ENCODE results near the gene CNR1.

Gene CNR1

DNA sequence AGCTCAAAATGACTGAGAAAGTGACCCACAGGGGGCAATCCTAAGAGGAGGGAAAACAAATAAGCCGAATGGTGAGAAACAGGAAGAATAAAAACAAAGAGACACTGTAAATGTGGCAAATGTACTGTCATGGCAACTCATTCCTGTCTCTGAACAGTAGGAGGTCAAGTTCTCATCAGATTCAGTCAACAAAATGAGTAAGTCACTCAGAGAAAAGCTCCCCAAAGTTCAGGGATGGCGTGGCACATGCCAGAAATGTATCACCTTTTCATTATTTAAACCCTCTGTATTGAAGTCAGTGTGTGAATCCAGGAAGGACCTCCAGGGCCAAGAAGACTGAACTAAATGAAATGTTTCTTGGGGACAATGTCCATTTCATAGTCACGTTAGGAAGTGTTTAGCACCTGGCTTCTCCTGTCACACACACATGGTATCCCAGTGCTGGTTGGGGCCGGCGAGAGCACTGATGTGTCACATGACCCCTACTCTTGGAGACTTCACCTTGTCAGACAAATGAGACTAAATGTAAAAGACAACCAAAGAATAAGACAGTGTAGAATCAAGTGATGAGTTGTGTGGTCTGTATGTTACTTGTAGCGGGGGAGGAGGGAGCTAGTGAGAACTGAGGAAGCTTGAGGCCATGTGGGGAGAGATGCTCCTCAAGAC, 20.7 kb downstream of the CNR1 start:
- DNase-seq (ENCODE audit: low read depth): no peak
- TF ChIP-seq, protein P1, sequence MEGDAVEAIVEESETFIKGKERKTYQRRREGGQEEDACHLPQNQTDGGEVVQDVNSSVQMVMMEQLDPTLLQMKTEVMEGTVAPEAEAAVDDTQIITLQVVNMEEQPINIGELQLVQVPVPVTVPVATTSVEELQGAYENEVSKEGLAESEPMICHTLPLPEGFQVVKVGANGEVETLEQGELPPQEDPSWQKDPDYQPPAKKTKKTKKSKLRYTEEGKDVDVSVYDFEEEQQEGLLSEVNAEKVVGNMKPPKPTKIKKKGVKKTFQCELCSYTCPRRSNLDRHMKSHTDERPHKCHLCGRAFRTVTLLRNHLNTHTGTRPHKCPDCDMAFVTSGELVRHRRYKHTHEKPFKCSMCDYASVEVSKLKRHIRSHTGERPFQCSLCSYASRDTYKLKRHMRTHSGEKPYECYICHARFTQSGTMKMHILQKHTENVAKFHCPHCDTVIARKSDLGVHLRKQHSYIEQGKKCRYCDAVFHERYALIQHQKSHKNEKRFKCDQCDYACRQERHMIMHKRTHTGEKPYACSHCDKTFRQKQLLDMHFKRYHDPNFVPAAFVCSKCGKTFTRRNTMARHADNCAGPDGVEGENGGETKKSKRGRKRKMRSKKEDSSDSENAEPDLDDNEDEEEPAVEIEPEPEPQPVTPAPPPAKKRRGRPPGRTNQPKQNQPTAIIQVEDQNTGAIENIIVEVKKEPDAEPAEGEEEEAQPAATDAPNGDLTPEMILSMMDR (conservative IDR thresholded peaks at IDR 0.05; ENCODE audit: control insufficient read depth, insufficient read depth, low read depth, low read length): no peak
- no peak overlapping the region for H3K4me3 ChIP-seq (ENCODE audit: control insufficient read depth, low read depth, low read length)

DNA sequence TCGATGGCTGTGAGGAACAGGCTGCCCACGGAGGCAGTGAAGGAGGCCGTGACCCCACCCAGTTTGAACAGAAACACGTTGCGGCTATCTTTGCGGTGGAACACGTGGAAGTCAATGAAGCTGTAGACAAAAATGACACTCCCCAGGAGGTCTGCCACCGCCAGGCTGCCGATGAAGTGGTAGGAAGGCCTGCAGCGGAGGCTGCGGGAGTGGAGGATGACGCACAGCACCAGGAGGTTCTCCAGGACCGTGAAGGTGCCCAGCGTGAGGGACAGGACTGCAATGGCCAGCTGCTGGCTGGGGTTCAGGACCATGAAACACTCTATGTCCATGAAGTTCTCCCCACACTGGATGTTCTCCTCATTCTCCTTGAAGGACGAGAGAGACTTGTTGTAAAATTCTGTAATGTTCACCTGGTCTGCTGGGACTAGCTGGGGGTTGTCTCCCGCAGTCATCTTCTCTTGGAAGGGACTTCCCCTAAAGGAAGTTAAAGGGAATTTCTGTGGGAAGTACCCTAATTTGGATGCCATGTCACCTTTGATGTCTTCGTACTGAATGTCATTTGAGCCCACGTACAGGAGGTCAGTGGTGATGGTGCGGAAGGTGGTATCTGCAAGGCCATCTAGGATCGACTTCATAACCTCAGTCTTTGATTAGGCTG, 21.4 kb downstream of the CNR1 start:
- TF ChIP-seq, protein P1 (conservative IDR thresholded peaks at IDR 0.05; ENCODE audit: control insufficient read depth, insufficient read depth, low read depth, low read length): no peak
- no peak for DNase-seq (ENCODE audit: low read depth)
- H3K4me3 ChIP-seq (ENCODE audit: control insufficient read depth, low read depth, low read length): no peak overlapping the region

DNA sequence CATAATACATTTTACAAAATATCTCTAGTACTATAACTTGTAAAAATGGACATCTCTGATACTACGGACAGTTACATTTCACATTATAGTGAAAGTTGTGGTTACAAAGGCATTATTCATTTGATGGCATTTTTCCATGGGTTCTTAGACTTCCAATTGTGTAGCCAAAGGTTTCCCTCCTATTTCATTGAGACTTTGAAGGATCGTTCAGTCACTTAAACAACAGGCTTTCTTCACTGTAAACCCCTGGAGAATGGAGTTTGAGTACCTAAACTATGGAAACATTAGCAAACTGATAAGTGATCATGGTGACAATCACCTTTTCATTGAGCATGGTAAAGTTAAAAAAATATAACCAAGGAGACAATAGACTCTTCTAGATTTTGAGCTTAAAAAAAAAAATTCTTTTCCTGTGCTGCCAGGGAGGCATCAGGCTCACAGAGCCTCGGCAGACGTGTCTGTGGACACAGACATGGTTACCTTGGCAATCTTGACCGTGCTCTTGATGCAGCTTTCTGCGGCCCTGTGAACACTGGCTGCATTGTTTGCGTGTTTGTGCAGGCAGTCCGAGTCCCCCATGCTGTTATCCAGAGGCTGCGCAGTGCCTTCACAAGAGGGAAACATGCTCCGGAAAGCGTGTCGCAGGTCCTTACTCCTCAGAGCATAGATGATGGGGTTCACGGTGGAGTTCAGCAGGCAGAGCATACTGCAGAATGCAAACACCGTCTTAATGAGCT, 22.6 kb downstream of the CNR1 start:
- no peak overlapping the region for H3K4me3 ChIP-seq (ENCODE audit: control insufficient read depth, low read depth, low read length)
- TF ChIP-seq, protein P1 (conservative IDR thresholded peaks at IDR 0.05; ENCODE audit: control insufficient read depth, insufficient read depth, low read depth, low read length): no peak
- DNase-seq (ENCODE audit: low read depth): no peak

DNA sequence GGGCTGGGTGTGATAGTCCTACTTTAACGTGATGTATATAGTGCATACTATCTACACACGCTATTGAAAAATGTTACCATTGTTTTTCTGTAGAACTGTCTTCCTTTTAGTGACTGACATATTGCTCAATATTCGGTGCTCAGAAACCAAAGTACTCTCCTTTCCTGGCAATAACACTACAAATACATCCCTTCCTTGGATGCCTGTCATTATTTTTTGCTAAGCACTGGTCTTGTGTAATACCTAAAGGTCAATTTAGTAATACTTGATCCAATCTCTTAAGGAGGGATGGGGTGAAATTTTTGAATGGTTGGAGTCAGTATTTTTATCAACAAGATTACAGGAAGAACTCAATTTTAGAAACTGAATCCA, 23.9 kb downstream of the CNR1 start:
- TF ChIP-seq, protein P1 (conservative IDR thresholded peaks at IDR 0.05; ENCODE audit: control insufficient read depth, insufficient read depth, low read depth, low read length): no peak
- DNase-seq (ENCODE audit: low read depth): peak; percentile 26
- H3K4me3 ChIP-seq (ENCODE audit: control insufficient read depth, low read depth, low read length): no peak overlapping the region

DNA sequence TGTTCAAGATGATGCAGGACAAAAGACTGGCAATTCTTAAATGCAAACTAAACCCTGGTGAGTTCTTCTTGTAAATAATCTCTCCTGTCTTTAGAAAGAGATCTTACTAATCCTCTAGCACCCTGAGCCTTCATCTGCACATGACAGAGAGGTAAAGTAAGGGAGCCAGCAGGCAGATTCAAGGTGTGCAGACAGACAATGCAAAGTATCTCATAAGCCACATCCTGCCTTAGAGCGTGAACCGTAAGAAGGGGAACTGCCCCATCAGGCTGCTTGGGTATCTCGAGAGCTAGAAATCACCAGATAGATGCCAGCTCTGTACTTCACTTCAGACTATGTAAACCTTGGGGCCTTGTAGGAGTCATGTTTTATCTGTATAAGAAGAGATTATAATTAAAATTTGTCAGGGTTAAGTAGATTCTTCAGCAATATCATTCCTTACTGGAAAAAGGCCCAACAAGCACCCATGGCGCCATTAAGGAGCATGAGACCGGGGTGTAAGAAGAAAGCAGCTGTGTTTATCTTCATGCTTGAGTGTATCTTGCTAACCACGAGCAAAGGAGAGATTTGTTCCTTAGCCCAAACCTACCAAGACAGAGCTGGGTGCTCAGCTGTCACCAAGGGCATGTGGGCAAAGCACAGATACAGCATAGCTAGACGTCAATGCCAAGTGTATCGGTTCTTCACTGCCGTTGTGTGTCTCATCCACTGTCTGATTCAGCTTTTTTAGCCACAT, 24.4 kb downstream of the CNR1 start:
- DNase-seq (ENCODE audit: low read depth): no peak
- no peak overlapping the region for H3K4me3 ChIP-seq (ENCODE audit: control insufficient read depth, low read depth, low read length)
- TF ChIP-seq, protein P1 (conservative IDR thresholded peaks at IDR 0.05; ENCODE audit: control insufficient read depth, insufficient read depth, low read depth, low read length): no peak

DNA sequence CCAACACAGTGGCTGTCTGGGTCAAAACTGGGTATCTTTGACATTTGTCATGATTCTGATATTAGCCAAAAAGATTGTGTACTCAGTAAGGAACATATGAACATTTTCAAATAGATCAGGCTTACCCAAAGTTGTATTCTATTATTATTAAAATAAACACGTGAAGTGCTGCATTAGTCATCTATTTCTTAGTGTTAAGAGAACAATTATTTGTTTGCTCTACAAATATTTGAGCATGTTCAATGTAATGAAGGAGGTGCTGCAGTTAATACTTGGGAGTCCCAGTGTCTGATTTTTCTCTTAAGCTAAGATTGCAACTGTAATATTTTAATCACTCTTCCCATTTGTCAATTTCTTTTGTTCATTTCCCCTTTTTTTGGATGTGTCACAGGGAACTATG, 28.2 kb downstream of the CNR1 start:
- TF ChIP-seq, protein P1 (conservative IDR thresholded peaks at IDR 0.05; ENCODE audit: control insufficient read depth, insufficient read depth, low read depth, low read length): no peak
- DNase-seq (ENCODE audit: low read depth): no peak

More for the DNA sequence above, 28.2 kb downstream of the CNR1 start:
- H3K4me3 ChIP-seq (ENCODE audit: control insufficient read depth, low read depth, low read length): no peak overlapping the region

All from fibroblast of mammary gland (primary cell).